Neutrophil (primary cell): ENCODE data around the gene CCDC142.

ENCODE experiments used
- H3K27ac ChIP-seq: fragments of 200-600 bp; sonication (generic); 2 replicates; pipeline ENCODE4 v1.5.1; 2016; ENCODE audit warnings: mild to moderate bottlenecking, moderate library complexity
- H3K27me3 ChIP-seq: fragments of 200-600 bp; sonication (generic); 2 replicates; pipeline ENCODE4 v1.6.0; 2016; ENCODE audit warnings: mild to moderate bottlenecking
- H3K36me3 ChIP-seq: fragments of 200-600 bp; sonication (generic); 2 replicates; pipeline ENCODE4 v1.5.1; 2017
- H3K4me1 ChIP-seq, 2 experiments: fragments of 200-600 bp in 1 of 2; sonication (generic) in 1 of 2; 1 replicate in 1 of 2; 2 replicates in 1 of 2; pipeline versions ENCODE4 v1.5.1 to v1.6.1; 2013 to 2016; ENCODE audit warnings: low read depth in 1 of 2, low read length in 1 of 2, mild to moderate bottlenecking in 1 of 2, moderate library complexity in 1 of 2; ENCODE audit not compliant: control insufficient read depth in 1 of 2, insufficient read depth in 1 of 2
- H3K4me3 ChIP-seq, 2 experiments: fragments of 200-600 bp in 1 of 2; sonication (generic) in 1 of 2; 1 replicate in 1 of 2; 2 replicates in 1 of 2; pipeline ENCODE4 v1.5.1; 2013 to 2016; ENCODE audit warnings: low read depth in 1 of 2, low read length in 1 of 2, mild to moderate bottlenecking in 1 of 2, moderate library complexity in 1 of 2
- H3K9me3 ChIP-seq: fragments of 200-600 bp; sonication (generic); 2 replicates; pipeline ENCODE4 v1.5.1; 2016
- CTCF ChIP-seq: fragments of 200-600 bp; sonication (generic); IDR thresholded peaks from 2 replicates; pipeline ENCODE4 v1.5.1; 2016; ENCODE audit warnings: antibody characterized with exemption

Gene CCDC142

GRCh38 chr2:74505448-74506246 lies 22.8 kb upstream of the CCDC142 start:
- H3K36me3 ChIP-seq = peaks cover 13% of the 10 kb centered on the region
- peaks cover 76% of the 10 kb centered on the region for H3K27me3 ChIP-seq
- no peak for TF ChIP-seq CTCF
- peaks cover 35 to 42% of the 10 kb centered on the region in 2 experiments for H3K4me1 ChIP-seq
- no peak overlapping the region for H3K27ac ChIP-seq
- no peak overlapping the region for H3K4me3 ChIP-seq
- H3K9me3 ChIP-seq = no peaks in the 10 kb centered on the region

- Histone ChIP-seq H3K27ac (no peak overlapping the region), H3K4me3 (no peak overlapping the region), H3K4me1 (peaks cover 41 to 47% of the 10 kb centered on the region in 2 experiments), H3K36me3 (peaks cover 13% of the 10 kb centered on the region), H3K9me3 (no peaks in the 10 kb centered on the region), H3K27me3 (peaks cover 76% of the 10 kb centered on the region)
- no peak for TF ChIP-seq CTCF
Measured at GRCh38 chr2:74504591-74504990, 21.8 kb upstream of the CCDC142 start.

- TF ChIP-seq CTCF = no peak
- H3K27ac ChIP-seq = no peak overlapping the region
- H3K36me3 ChIP-seq = peaks cover 13% of the 10 kb centered on the region
- H3K9me3 ChIP-seq = no peaks in the 10 kb centered on the region
- H3K4me3 ChIP-seq = peak overlapping the region; percentile 54 to 62
- peaks cover 49 to 55% of the 10 kb centered on the region in 2 experiments for H3K4me1 ChIP-seq
- H3K27me3 ChIP-seq = peaks cover 76% of the 10 kb centered on the region
Measured at GRCh38 chr2:74503506-74504475, 21.0 kb upstream of the CCDC142 start.

- Histone ChIP-seq H3K27ac (no peak overlapping the region), H3K36me3 (peaks cover 13% of the 10 kb centered on the region), H3K27me3 (peaks cover 77% of the 10 kb centered on the region), H3K9me3 (no peaks in the 10 kb centered on the region), H3K4me3 (peak overlapping the region; percentile 54 to 62), H3K4me1 (peaks cover 52 to 58% of the 10 kb centered on the region in 2 experiments)
- TF ChIP-seq CTCF = no peak
Measured at GRCh38 chr2:74502720-74503505, 20.1 kb upstream of the CCDC142 start.

- TF ChIP-seq CTCF = no peak
- peaks cover 54 to 60% of the 10 kb centered on the region in 2 experiments for H3K4me1 ChIP-seq
- H3K27me3 ChIP-seq = peaks cover 84% of the 10 kb centered on the region
- no peak overlapping the region for H3K27ac ChIP-seq
- peaks cover 13% of the 10 kb centered on the region for H3K36me3 ChIP-seq
- peak overlapping the region; percentile 54 to 62 for H3K4me3 ChIP-seq
- H3K9me3 ChIP-seq = no peaks in the 10 kb centered on the region
Measured at GRCh38 chr2:74502147-74502719, 19.4 kb upstream of the CCDC142 start.
